Measurements from ENCODE around the gene OMP.

OMP gene

GRCh38 chr11:77108436-77108835 is 5.8 kb downstream of the OMP start:
- no peak for DNase-seq

- no peak for DNase-seq
These were observed 6.8 kb downstream of the OMP start for GRCh38 chr11:77109236-77110019.

GRCh38 chr11:77110836-77111235 is 8.2 kb downstream of the OMP start:
- no peak for DNase-seq

- DNase-seq: no peak
These were observed 8.6 kb downstream of the OMP start for GRCh38 chr11:77111277-77111676.

GRCh38 chr11:77111946-77112345 is 9.3 kb downstream of the OMP start:
- DNase-seq: no peak

- DNase-seq: no peak
These were observed 10.2 kb downstream of the OMP start for GRCh38 chr11:77112641-77113381.

GRCh38 chr11:77113382-77114088 is 10.9 kb downstream of the OMP start:
- no peak for DNase-seq

- DNase-seq: no peak
These were observed 11.4 kb downstream of the OMP start for GRCh38 chr11:77114089-77114463.

- no peak for DNase-seq
These were observed 12.6 kb downstream of the OMP start for GRCh38 chr11:77115181-77115611.

GRCh38 chr11:77115956-77116355 is 13.3 kb downstream of the OMP start:
- DNase-seq: no peak

- no peak for DNase-seq
These were observed 14.9 kb downstream of the OMP start for GRCh38 chr11:77117492-77117891.

GRCh38 chr11:77118086-77118485 is 15.4 kb downstream of the OMP start:
- no peak for DNase-seq

GRCh38 chr11:77118971-77119370 is 16.3 kb downstream of the OMP start:
- DNase-seq: no peak

- DNase-seq: no peak
These were observed 16.9 kb downstream of the OMP start for GRCh38 chr11:77119531-77119936.

- DNase-seq: no peak
These were observed 17.9 kb downstream of the OMP start for GRCh38 chr11:77120571-77120970.

- no peak for DNase-seq
These were observed 18.5 kb downstream of the OMP start for GRCh38 chr11:77121096-77121640.

- no peak for DNase-seq
These were observed 19.4 kb downstream of the OMP start for GRCh38 chr11:77121876-77122575.

GRCh38 chr11:77122576-77123212 is 20.1 kb downstream of the OMP start:
- no peak for DNase-seq

GRCh38 chr11:77123591-77123990 is 21.0 kb downstream of the OMP start:
- no peak for DNase-seq

GRCh38 chr11:77124041-77124440 is 21.4 kb downstream of the OMP start:
- DNase-seq: no peak

- DNase-seq: no peak
These were observed 21.8 kb downstream of the OMP start for GRCh38 chr11:77124488-77124887.

GRCh38 chr11:77125191-77125590 is 22.6 kb downstream of the OMP start:
- DNase-seq: no peak

Data from NCI-H187 treated with DMSO at 0.1 percent for 48 hours (cell line).